Measurements from ENCODE around the gene CACUL1.

CACUL1 gene

DNA sequence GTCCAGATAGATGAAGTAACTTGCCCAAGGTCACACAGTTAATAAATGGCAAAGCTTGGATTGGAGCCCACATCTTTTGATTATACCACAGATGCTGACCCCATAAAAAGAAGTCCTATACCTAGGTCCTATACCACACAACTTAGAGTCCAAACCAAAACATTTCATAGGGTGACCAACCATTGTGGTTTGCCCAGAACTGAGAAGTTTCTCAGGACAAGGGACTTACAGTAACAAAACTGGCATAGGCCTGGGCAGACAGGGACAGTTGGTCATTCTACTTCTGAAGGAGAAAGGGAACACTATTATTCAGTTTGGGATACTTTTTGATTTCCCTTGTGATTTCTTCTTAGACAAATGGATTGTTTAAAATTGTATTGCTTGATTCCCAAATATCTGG is 126.4 kb downstream of the CACUL1 start:
- DNase-seq = no peak

DNA sequence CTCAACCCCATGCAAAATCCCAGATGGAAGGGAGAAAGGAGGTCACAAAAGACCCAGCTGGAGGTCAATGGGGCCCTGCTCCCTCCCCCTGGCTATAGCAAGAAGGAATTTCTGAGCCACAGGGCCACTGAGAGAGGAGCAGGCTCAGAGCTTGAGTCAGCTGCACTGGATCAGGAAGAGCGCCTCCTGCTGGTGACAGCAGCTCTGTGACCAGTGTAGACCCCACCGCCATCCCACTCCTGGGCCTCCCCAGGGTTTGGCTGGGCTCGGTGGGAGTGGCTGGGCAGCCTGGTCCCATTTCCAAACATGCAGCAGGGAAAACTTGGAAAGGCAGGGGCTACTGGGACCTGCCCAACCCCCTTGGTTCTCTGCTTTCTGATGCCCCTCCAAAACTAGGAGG is 127.8 kb downstream of the CACUL1 start:
- DNase-seq = no peak
